Mucosa of gallbladder (tissue), 1 donor: Measurements from ENCODE around the gene ACSS3. TPM values are rescaled to one million over a fixed set of nuclear protein-coding genes. Genes with fewer than 3 reads are reported as not detected.

Source experiments
- DNase-seq: peaks from one replicate; pipeline ENCODE4 v3.0.0-alpha.2; 2020; ENCODE audit warnings: low spot score
- total RNA-seq: library from RNA; stranded (reverse); gene quantifications from one replicate; pipeline ENCODE4 v1.2.1, GENCODE V29; 2021
- donor health status: DM: no; HTN: no; CAD: no.

Gene ACSS3
- total RNA-seq, 1 donor from 2014 or later = 24.4 TPM

- no peak for DNase-seq
Observed at GRCh38 chr12:81222846-81223592, 145.1 kb downstream of the ACSS3 start.

- DNase-seq = no peak
Observed at GRCh38 chr12:81224626-81225025, 146.7 kb downstream of the ACSS3 start.

- no peak for DNase-seq
Observed at GRCh38 chr12:81229759-81230158, 151.9 kb downstream of the ACSS3 start.

- no peak for DNase-seq
Observed at GRCh38 chr12:81231574-81232368, 153.9 kb downstream of the ACSS3 start.

- no peak for DNase-seq
Observed at GRCh38 chr12:81245458-81245857, 167.6 kb downstream of the ACSS3 start.

GRCh38 chr12:81245907-81246570 is 168.2 kb downstream of the ACSS3 start:
- DNase-seq = no peak

GRCh38 chr12:81249976-81250375 is 172.1 kb downstream of the ACSS3 start:
- no peak for DNase-seq

- no peak for DNase-seq
Observed at GRCh38 chr12:81252228-81252627, 174.3 kb downstream of the ACSS3 start.

- no peak for DNase-seq
Observed at GRCh38 chr12:81253360-81253759, 175.5 kb downstream of the ACSS3 start.

GRCh38 chr12:81255456-81255855 is 177.6 kb downstream of the ACSS3 start:
- DNase-seq = no peak

- DNase-seq = no peak
Observed at GRCh38 chr12:81255947-81256346, 178.1 kb downstream of the ACSS3 start.

GRCh38 chr12:81257947-81258551 is 180.2 kb downstream of the ACSS3 start:
- no peak for DNase-seq

- DNase-seq = no peak
Observed at GRCh38 chr12:81259360-81259759, 181.5 kb downstream of the ACSS3 start.

- no peak for DNase-seq
Observed at GRCh38 chr12:81261508-81262207, 183.8 kb downstream of the ACSS3 start.

GRCh38 chr12:81263072-81263471 is 185.2 kb downstream of the ACSS3 start:
- no peak for DNase-seq

- no peak for DNase-seq
Observed at GRCh38 chr12:81270385-81270784, 192.5 kb downstream of the ACSS3 start.

GRCh38 chr12:81274637-81275529 is 197.0 kb downstream of the ACSS3 start:
- no peak for DNase-seq

- no peak for DNase-seq
Observed at GRCh38 chr12:81284137-81284536, 206.3 kb downstream of the ACSS3 start.

GRCh38 chr12:81288651-81289050 is 210.8 kb downstream of the ACSS3 start:
- DNase-seq = no peak
